OCI-LY1 (cell line): Measurements from ENCODE around the gene MED29.

Experiments used
- EZH2 ChIP-seq: fragments of 200-600 bp; sonication (generic), shearing (Covaris generic); IDR thresholded peaks from 2 replicates; pipeline ENCODE4 v1.8.0; 2017; ENCODE audit warnings: borderline replicate concordance, mixed run types, mild to moderate bottlenecking, antibody characterized with exemption, low read length, moderate library complexity, mixed read lengths
- TF ChIP-seq, protein P1 (sequence below): fragments of 200-600 bp; sonication (generic), shearing (Covaris generic); IDR thresholded peaks from 2 replicates; pipeline ENCODE4 v1.5.1; 2017; ENCODE audit warnings: mild to moderate bottlenecking, antibody characterized with exemption, low read length, moderate library complexity, mixed read lengths

DNA sequence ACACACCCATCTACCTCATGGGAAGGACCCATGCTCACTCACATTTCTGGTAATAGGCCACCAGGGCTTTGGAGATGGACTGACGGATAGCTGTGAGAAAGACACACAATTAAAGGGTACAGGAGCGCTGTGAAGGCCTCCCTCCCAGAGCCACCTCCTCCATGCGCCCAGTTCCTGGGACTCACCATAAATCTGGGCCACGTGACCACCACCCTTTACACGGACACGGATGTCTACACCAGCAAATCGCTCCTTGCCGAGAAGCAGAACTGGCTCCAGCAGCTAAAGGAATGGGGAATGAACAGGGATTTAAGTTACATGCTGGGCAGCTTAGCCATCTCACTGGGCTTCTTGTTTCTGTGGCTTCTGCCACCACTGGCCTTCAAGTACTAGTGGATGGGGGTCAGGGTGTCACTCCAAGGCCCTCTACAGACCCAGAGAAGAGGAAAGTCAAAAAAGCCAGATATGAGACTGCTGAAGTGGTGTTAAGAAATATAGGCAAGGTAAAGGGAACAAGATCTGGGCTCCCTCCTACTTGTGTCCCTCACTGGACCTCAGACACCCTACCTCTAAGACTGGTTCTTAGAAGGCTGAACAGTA, 42.4 kb downstream of the MED29 start:
- TF ChIP-seq, protein P1, sequence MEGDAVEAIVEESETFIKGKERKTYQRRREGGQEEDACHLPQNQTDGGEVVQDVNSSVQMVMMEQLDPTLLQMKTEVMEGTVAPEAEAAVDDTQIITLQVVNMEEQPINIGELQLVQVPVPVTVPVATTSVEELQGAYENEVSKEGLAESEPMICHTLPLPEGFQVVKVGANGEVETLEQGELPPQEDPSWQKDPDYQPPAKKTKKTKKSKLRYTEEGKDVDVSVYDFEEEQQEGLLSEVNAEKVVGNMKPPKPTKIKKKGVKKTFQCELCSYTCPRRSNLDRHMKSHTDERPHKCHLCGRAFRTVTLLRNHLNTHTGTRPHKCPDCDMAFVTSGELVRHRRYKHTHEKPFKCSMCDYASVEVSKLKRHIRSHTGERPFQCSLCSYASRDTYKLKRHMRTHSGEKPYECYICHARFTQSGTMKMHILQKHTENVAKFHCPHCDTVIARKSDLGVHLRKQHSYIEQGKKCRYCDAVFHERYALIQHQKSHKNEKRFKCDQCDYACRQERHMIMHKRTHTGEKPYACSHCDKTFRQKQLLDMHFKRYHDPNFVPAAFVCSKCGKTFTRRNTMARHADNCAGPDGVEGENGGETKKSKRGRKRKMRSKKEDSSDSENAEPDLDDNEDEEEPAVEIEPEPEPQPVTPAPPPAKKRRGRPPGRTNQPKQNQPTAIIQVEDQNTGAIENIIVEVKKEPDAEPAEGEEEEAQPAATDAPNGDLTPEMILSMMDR: no peak
- TF ChIP-seq EZH2: no peak
